K562 (cell line): ENCODE measurements around the gene STT3B. TPM values are rescaled to one million over a fixed set of nuclear protein-coding genes. Genes with fewer than 3 reads are reported as not detected.

Experiments used
- BRF1 ChIP-seq: IDR thresholded peaks from 3 replicates; pipeline ENCODE4 v1.6.1; 2011; ENCODE audit warnings: borderline replicate concordance, mild to moderate bottlenecking; ENCODE audit not compliant: insufficient read length; ENCODE audit errors: extremely low read depth
- CEBPG ChIP-seq, 3 experiments: fragments of 200-800 bp in 1 of 3; sonication (Bioruptor generic) in 1 of 3; sonication (generic) in 1 of 3; formaldehyde crosslinking in 1 of 3; IDR thresholded peaks in 2 of 3; conservative IDR thresholded peaks in 1 of 3; 2 replicates each; pipeline versions ENCODE4 v1.6.1 to v1.8.0; 2016 to 2022; ENCODE audit warnings: missing compliant biosample characterization in 2 of 3, missing genetic modification characterization in 2 of 3, mild to moderate bottlenecking in 1 of 3, missing genetic modification reagents in 1 of 3
- CTBP1 ChIP-seq: fragments of 450-650 bp; IDR thresholded peaks from 2 replicates; pipeline ENCODE4 v1.6.1; 2016; ENCODE audit warnings: borderline replicate concordance
- FIP1L1 ChIP-seq: fragments of 200-400 bp; formaldehyde crosslinking; IDR thresholded peaks from 2 replicates; pipeline ENCODE4 v1.6.1; 2018; ENCODE audit warnings: mild to moderate bottlenecking, low read depth, low read length; ENCODE audit not compliant: poor library complexity, severe bottlenecking
- FOXA1 ChIP-seq: fragments of 450-650 bp; IDR thresholded peaks from 2 replicates; pipeline ENCODE4 v1.6.1; 2016; ENCODE audit warnings: mild to moderate bottlenecking, borderline replicate concordance
- HCFC1 ChIP-seq: IDR thresholded peaks from 2 replicates; pipeline ENCODE4 v1.6.1; 2012; ENCODE audit warnings: low read depth, low read length, improper control_type of control experiment
- KAT2B ChIP-seq: IDR thresholded peaks from one replicate; pipeline ENCODE4 v1.6.1; 2012; ENCODE audit warnings: low read depth, mild to moderate bottlenecking, control low read depth, inconsistent platforms, low read length, moderate library complexity
- MEF2D ChIP-seq: conservative IDR thresholded peaks from 2 replicates; pipeline ENCODE4 v1.6.1; 2016; ENCODE audit warnings: low read depth, missing genetic modification characterization, missing compliant biosample characterization
- NELFE ChIP-seq: IDR thresholded peaks from 2 replicates; pipeline ENCODE4 v1.6.1; 2011; ENCODE audit warnings: mild to moderate bottlenecking; ENCODE audit not compliant: insufficient read depth, insufficient read length
- NFATC3 ChIP-seq: fragments of 450-650 bp; IDR thresholded peaks from 2 replicates; pipeline ENCODE4 v1.6.1; 2017; ENCODE audit warnings: mild to moderate bottlenecking
- RBM25 ChIP-seq: fragments of 200-400 bp; formaldehyde crosslinking; IDR thresholded peaks from 2 replicates; pipeline ENCODE4 v1.6.1; 2018; ENCODE audit warnings: low read length, low read depth, moderate library complexity; ENCODE audit not compliant: severe bottlenecking
- SMAD4 ChIP-seq: fragments of 250-450 bp; sonication (Bioruptor Pico); conservative IDR thresholded peaks from 2 replicates; pipeline ENCODE4 v1.8.0; 2021; ENCODE audit warnings: inconsistent platforms, mild to moderate bottlenecking, moderate library complexity
- TCF7 ChIP-seq: sonication (generic); IDR thresholded peaks from 2 replicates; pipeline ENCODE4 v1.6.1; 2016; ENCODE audit warnings: antibody characterized with exemption, borderline replicate concordance
- ZNF174 ChIP-seq: fragments of 250-450 bp; sonication (Bioruptor Pico); IDR thresholded peaks from 2 replicates; pipeline ENCODE4 v1.4.0; 2020; ENCODE audit warnings: mild to moderate bottlenecking
- ZNF184 ChIP-seq: sonication (generic); formaldehyde crosslinking; IDR thresholded peaks from 2 replicates; pipeline ENCODE4 v1.5.0; 2020; ENCODE audit warnings: missing genetic modification reagents
- ZNF263 ChIP-seq: sonication (generic); formaldehyde crosslinking; IDR thresholded peaks from 2 replicates; pipeline ENCODE4 v1.8.0; 2022; ENCODE audit warnings: mild to moderate bottlenecking, missing genetic modification reagents, borderline replicate concordance
- ZNF668 ChIP-seq: fragments of 250-450 bp; sonication (Bioruptor Pico); IDR thresholded peaks from 2 replicates; pipeline ENCODE4 v1.8.0; 2022; ENCODE audit warnings: mild to moderate bottlenecking, inconsistent platforms
- ZNF780A ChIP-seq: fragments of 250-450 bp; sonication (Bioruptor Pico); IDR thresholded peaks from 2 replicates; pipeline ENCODE4 v1.5.0; 2021; ENCODE audit warnings: mild to moderate bottlenecking
- polyA plus RNA-seq, 8 experiments: library from polyadenylated mRNA; depleted of rRNA in 4 of 8; stranded (reverse) in 5 of 8; unstranded in 3 of 8; fragments of >200 nt; fragmentation: Nextera tagmentation in 2 of 8; fragmentation: Illumina TruSeq in 1 of 8; extraction: Ambion mirVana in 2 of 8; extraction: Trizol in 1 of 8; gene quantifications; 2 replicates each; pipeline versions ENCODE4 v1.2.1 to v1.2.3, GENCODE V29; 2011 to 2014; ENCODE audit warnings: inconsistent platforms in 1 of 8, missing spikeins in 1 of 8
- total RNA-seq, 7 experiments: library from RNA; depleted of rRNA in 6 of 7; stranded (reverse); fragments of >200 nt in 6 of 7; fragmentation: Illumina TruSeq in 2 of 7; extraction: Trizol in 2 of 7; gene quantifications; 2 replicates each; pipeline versions ENCODE4 v1.2.1 to v1.2.3, GENCODE V29; 2011 to 2021; ENCODE audit warnings: low replicate concordance in 1 of 7
- TF ChIP-seq, protein P1 (sequence below): sonication (generic); formaldehyde crosslinking; IDR thresholded peaks from 2 replicates; pipeline ENCODE4 v1.8.0; 2022; ENCODE audit warnings: mild to moderate bottlenecking, missing genetic modification reagents
- TF ChIP-seq, protein P2 (sequence below): fragments of 150-350 bp; conservative IDR thresholded peaks from 2 replicates; pipeline ENCODE4 v1.6.1; 2014; ENCODE audit warnings: low read length
- TF ChIP-seq, protein P3 (sequence below), 2 experiments: fragments of 450-650 bp in 1 of 2; sonication (generic) in 1 of 2; formaldehyde crosslinking in 1 of 2; IDR thresholded peaks in 1 of 2; conservative IDR thresholded peaks in 1 of 2; 2 replicates each; pipeline versions ENCODE4 v1.6.1 to v1.8.1; 2016 to 2023; ENCODE audit warnings: mild to moderate bottlenecking in 2 of 2, moderate library complexity in 2 of 2, inconsistent platforms in 1 of 2, missing genetic modification reagents in 1 of 2
- TF ChIP-seq, protein P4 (sequence below): sonication (generic); formaldehyde crosslinking; IDR thresholded peaks from 2 replicates; pipeline ENCODE4 v1.8.0; 2023; ENCODE audit warnings: mild to moderate bottlenecking, missing genetic modification reagents

STT3B gene
- total and polyA plus RNA-seq, 9 of the 15 experiments (the other 6 are each of a cell fraction or from before 2014, with no cell fraction given): 22.4 to 147 (median 100) TPM

DNA sequence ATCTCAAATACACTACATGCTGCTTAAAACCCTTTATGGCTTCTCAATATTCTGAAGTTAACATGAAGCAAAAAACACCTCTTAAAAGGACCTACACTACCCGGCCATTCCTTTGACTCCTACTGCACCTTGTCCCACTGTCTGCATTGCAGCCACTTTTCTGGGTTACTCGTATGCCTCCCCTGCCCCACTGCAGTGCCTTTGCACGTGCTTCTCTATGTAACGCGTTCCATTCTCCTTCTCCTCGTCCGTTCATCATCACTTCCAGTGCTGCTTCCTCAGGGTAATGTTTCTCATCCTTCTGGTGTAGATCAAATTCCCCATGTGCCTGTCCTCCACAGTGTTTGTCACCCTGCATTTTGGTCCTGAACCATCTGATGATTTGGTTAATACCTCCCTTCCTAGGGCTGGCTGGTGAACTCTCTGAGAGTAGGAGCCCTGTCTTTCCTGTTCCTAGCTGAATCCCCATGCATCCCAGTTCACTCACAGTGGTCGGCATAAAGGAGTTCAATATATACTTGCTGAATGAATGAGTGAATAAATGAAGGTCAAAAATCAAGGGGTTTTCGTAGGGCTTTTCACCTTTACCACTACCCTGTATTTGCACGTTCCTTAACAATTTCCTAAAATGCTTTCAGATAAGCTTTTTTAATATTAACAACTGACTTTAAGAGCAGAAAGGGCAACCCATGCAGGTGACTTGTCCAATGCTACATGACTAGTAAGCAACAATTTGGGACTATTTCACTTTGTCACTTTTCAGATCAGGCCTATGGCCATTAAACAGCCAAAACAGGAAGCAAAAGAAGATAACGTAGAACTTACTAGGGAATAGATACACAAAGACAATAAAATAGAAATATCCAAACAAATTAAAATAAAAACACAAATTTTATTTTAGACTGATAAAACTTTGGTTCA is 2.4 kb upstream of the STT3B start (continued):
- TF ChIP-seq CEBPG (CRISPR knock-in tag; IDR thresholded peaks at IDR 0.05): no peak
- no peak for TF ChIP-seq CEBPG (tag; conservative IDR thresholded peaks at IDR 0.05 in 1 of 2, IDR thresholded peaks at IDR 0.05 in 1 of 2)
- no peak for TF ChIP-seq TCF7
- TF ChIP-seq BRF1: no peak
- peak; percentile 28 for TF ChIP-seq RBM25
- no peak for TF ChIP-seq CTBP1
- TF ChIP-seq NELFE: no peak
- TF ChIP-seq FOXA1: no peak
- no peak for TF ChIP-seq MEF2D (tag)
- TF ChIP-seq, protein P1, sequence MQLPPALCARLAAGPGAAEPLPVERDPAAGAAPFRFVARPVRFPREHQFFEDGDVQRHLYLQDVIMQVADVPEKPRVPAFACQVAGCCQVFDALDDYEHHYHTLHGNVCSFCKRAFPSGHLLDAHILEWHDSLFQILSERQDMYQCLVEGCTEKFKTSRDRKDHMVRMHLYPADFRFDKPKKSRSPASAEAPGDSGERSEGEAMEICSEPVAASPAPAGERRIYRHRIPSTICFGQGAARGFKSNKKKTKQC (CRISPR knock-in tag): no peak
- TF ChIP-seq, protein P2, sequence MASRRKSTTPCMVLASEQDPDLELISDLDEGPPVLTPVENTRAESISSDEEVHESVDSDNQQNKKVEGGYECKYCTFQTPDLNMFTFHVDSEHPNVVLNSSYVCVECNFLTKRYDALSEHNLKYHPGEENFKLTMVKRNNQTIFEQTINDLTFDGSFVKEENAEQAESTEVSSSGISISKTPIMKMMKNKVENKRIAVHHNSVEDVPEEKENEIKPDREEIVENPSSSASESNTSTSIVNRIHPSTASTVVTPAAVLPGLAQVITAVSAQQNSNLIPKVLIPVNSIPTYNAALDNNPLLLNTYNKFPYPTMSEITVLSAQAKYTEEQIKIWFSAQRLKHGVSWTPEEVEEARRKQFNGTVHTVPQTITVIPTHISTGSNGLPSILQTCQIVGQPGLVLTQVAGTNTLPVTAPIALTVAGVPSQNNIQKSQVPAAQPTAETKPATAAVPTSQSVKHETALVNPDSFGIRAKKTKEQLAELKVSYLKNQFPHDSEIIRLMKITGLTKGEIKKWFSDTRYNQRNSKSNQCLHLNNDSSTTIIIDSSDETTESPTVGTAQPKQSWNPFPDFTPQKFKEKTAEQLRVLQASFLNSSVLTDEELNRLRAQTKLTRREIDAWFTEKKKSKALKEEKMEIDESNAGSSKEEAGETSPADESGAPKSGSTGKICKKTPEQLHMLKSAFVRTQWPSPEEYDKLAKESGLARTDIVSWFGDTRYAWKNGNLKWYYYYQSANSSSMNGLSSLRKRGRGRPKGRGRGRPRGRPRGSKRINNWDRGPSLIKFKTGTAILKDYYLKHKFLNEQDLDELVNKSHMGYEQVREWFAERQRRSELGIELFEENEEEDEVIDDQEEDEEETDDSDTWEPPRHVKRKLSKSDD: no peak
- no peak for TF ChIP-seq ZNF184 (CRISPR knock-in tag)
- no peak for TF ChIP-seq ZNF174
- TF ChIP-seq KAT2B: no peak
- TF ChIP-seq, protein P3, sequence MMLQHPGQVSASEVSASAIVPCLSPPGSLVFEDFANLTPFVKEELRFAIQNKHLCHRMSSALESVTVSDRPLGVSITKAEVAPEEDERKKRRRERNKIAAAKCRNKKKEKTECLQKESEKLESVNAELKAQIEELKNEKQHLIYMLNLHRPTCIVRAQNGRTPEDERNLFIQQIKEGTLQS (IDR thresholded peaks at IDR 0.05): no peak
- TF ChIP-seq, protein P3 (CRISPR knock-in tag; conservative IDR thresholded peaks at IDR 0.05): no peak
- TF ChIP-seq ZNF780A (CRISPR knock-in tag): 0 out of 2 replicates have a peak, but pooled peaks have one; percentile 15
- no peak for TF ChIP-seq HCFC1
- TF ChIP-seq NFATC3: no peak
- no peak for TF ChIP-seq ZNF263 (CRISPR knock-in tag)
- no peak for TF ChIP-seq ZNF668 (CRISPR knock-in tag)
- 0 out of 2 replicates have a peak, but pooled peaks have one; percentile 9 for TF ChIP-seq SMAD4
- TF ChIP-seq FIP1L1: no peak
- TF ChIP-seq, protein P4, sequence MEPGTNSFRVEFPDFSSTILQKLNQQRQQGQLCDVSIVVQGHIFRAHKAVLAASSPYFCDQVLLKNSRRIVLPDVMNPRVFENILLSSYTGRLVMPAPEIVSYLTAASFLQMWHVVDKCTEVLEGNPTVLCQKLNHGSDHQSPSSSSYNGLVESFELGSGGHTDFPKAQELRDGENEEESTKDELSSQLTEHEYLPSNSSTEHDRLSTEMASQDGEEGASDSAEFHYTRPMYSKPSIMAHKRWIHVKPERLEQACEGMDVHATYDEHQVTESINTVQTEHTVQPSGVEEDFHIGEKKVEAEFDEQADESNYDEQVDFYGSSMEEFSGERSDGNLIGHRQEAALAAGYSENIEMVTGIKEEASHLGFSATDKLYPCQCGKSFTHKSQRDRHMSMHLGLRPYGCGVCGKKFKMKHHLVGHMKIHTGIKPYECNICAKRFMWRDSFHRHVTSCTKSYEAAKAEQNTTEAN (CRISPR knock-in tag): no peak
